ENCODE results near the gene SYCP2.
"Not testable (repeated sequence)": the region's sequence is repeated elsewhere in the genome, so short reads cannot be mapped to it uniquely, and the experiment has no call there.

The SYCP2 gene

DNA sequence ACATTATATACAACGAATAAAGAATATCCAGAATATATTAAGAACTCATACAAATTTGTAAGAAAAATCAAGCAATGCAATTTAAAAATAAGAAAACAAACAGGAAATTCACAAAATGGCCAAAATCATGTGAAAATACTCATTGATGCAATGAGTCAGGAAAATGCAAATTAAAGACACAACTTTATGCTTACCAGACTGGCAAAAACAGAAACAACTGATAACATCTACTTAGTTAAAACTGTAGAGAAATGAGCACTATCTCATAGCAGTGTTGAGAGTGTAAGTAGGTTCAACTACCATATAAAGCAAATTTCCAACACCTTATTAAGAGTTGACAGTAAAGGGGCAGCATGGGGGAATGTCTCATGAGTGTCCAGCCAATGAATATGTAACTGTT lies 62.3 kb downstream of the SYCP2 start:
- TF ChIP-seq, protein P1, sequence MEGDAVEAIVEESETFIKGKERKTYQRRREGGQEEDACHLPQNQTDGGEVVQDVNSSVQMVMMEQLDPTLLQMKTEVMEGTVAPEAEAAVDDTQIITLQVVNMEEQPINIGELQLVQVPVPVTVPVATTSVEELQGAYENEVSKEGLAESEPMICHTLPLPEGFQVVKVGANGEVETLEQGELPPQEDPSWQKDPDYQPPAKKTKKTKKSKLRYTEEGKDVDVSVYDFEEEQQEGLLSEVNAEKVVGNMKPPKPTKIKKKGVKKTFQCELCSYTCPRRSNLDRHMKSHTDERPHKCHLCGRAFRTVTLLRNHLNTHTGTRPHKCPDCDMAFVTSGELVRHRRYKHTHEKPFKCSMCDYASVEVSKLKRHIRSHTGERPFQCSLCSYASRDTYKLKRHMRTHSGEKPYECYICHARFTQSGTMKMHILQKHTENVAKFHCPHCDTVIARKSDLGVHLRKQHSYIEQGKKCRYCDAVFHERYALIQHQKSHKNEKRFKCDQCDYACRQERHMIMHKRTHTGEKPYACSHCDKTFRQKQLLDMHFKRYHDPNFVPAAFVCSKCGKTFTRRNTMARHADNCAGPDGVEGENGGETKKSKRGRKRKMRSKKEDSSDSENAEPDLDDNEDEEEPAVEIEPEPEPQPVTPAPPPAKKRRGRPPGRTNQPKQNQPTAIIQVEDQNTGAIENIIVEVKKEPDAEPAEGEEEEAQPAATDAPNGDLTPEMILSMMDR (IDR thresholded peaks at IDR 0.05), result no peak
- no peak overlapping the region for H3K27ac ChIP-seq

DNA sequence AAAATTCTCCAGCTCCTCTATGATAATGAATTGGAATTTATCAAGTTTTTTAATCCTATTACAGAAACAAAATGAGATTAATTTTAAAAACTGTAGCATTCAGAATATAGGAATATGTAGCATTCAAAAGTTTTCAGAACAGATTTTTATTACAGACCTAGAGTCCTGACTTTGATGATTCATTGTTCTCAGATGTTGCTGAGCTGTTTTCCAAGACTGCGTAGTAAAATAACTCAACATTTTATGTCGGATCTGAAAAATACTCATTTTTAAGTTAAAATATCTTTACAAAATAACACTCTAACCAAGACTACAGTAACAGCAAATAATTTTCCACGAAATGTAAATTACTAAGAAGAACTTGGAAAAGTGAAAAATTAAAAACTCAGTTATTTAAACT lies 67.1 kb downstream of the SYCP2 start:
- no peak for TF ChIP-seq ZFX (IDR thresholded peaks at IDR 0.05; ENCODE audit: borderline replicate concordance)
- TF ChIP-seq, protein P1 (IDR thresholded peaks at IDR 0.05), result no peak
- no peak overlapping the region for H3K27ac ChIP-seq

DNA sequence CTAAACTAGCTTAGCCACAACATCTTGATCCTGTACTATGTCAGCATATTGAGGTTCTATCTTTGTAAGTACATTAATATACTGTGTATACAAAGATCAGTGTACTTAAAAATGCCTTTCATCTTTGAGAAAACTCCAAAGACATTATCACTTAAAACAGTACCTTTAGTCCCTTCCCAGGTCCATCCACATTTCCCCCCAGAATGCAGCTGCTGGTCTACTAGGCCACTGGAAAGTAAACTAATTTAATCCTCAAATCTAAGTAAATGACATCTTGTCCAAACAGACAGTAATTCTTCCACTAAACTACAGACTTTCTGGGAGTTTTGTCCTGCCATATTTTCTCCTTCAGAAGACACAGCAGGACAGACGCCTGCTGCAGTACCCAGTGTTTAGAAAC lies 68.7 kb downstream of the SYCP2 start:
- no peak overlapping the region for H3K27ac ChIP-seq
- TF ChIP-seq ZFX (IDR thresholded peaks at IDR 0.05; ENCODE audit: borderline replicate concordance), result no peak
- TF ChIP-seq, protein P1 (IDR thresholded peaks at IDR 0.05), result no peak

DNA sequence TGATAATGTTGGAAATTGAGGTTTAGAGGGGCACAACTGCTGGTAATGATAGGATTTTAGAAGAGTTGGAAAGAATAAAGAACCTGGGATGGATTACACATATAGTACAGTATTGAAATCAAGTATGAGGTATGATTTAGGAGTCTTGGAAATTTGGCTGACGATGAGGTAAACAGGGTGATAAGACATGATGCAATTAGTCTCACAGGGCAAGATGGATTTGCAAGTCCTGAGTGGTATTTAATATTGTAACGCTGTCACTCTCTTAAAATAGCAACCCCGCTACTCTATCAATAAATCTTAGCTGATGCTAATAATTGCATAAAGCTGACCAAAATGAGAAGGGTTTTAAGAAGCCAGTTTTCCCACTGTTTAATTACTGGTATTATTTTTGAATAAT lies 70.4 kb downstream of the SYCP2 start:
- TF ChIP-seq, protein P1 (IDR thresholded peaks at IDR 0.05), result no peak
- TF ChIP-seq ZFX (IDR thresholded peaks at IDR 0.05; ENCODE audit: borderline replicate concordance), result no peak
- H3K27ac ChIP-seq, result no peak overlapping the region

DNA sequence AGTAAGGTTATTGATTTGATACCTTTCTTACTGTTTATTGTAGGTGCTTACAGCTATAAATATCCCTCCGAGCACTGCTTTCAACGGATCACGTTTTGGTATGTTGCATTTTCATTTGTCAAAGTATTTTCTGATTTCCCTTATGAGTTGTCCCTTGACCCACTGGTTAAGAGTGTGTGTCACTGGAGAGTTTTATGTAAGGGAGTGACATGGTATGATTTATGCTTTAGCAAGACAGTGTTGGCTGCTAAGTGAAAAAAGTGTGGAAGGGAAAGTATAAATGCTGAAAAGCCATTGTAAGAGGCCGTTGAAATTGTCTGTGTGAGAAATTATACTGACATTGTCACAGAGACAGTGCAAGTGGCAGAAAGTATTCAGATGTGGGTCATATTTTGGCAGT lies 72.0 kb downstream of the SYCP2 start:
- TF ChIP-seq ZFX (IDR thresholded peaks at IDR 0.05; ENCODE audit: borderline replicate concordance), result no peak
- no peak overlapping the region for H3K27ac ChIP-seq

DNA sequence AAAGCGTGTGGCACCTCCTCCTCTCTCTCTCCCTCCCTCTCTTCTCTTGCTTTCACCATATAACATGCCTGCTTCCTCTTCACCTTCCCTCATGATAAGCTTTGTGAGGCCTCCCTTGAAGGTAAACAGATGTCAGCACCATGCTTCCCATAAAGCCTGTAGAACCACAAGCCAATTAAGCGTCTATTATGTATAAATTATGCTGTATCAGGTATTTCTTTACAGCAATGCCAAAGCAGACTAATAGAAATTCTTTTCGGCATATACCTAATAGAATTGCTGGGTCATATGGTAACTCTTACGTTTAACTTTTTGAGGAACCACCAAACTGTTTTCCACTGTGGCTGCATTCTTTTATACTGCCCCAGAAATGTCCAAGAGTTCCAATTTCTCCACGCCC lies 75.0 kb downstream of the SYCP2 start:
- TF ChIP-seq ZFX (IDR thresholded peaks at IDR 0.05; ENCODE audit: borderline replicate concordance), result no peak
- TF ChIP-seq, protein P1 (IDR thresholded peaks at IDR 0.05), result no peak
- H3K27ac ChIP-seq, result no peak overlapping the region

DNA sequence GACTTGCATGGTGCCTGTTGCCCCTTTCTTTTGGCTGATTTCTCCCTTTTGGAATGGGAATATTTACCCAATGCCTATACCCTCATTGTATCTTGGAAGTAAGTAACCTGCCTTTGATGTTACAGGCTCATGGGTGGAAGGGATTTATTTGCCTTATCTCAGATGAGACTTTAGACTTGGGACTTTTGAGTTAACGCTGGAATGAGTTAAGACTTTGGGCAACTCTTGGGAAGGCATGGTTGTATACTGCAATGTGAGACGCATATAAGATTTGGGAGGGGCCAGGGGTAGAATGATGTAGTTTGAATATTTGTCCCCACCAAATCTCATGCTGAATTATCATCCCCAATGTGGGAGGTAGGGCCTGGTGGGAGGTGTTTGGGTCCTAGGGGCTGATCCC lies 75.5 kb downstream of the SYCP2 start:
- no peak overlapping the region for H3K27ac ChIP-seq
- TF ChIP-seq, protein P1 (IDR thresholded peaks at IDR 0.05), result no peak
- TF ChIP-seq ZFX (IDR thresholded peaks at IDR 0.05; ENCODE audit: borderline replicate concordance), result no peak

DNA sequence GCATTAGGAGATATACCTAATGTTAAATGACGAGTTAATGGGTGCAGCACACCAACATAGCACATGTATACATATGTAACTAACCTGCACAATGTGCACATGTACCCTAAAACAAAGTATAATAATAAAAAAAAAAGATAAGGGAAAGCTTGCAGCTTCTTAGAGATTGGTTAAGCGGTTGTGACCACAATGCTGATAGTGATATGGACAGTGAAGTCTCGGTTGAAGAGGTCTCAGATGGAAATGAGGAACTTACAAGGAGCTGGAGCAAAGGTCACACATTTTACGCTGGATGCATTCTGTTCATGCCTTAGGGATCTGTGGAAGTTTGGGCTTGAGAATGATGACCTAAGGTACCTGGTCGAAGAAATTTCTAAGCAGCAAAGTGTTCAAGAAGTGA lies 76.5 kb downstream of the SYCP2 start:
- not testable (repeated sequence) for H3K27ac ChIP-seq

DNA sequence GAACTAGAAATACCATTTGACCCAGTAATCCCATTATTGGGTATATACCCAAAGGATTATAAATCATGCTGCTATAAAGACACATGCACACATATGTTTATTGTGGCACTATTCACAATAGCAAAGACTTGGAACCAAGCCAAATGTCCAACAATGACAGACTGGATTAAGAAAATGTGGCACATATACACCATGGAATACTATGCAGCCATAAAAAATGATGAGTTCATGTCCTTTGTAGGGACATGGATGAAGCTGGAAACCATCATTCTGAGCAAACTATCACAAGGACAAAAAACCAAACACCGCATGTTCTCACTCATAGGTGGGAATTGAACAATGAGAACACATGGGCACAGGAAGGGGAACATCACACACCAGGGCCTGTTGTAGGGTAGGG lies 76.9 kb downstream of the SYCP2 start:
- not testable (repeated sequence) for H3K27ac ChIP-seq

Measured in 22Rv1 (cell line).